Testis (tissue), 2 donors: Measurements from ENCODE around the gene PLPPR1.

Source experiments
- CTCF ChIP-seq, 3 experiments: fragments of 450-650 bp in 2 of 3; fragments of 200-600 bp in 1 of 3; sonication (generic) in 1 of 3; IDR thresholded peaks; one replicate each; pipeline ENCODE4 v1.5.1; 2016 to 2019; ENCODE audit warnings: antibody characterized with exemption in 3 of 3, mild to moderate bottlenecking in 2 of 3, moderate library complexity in 1 of 3
- POLR2A ChIP-seq: fragments of 450-650 bp; IDR thresholded peaks from one replicate; pipeline ENCODE4 v1.6.1; 2017; ENCODE audit warnings: antibody characterized with exemption, mild to moderate bottlenecking, moderate library complexity

GRCh38 chr9:101246691-101247090, 218.2 kb downstream of the PLPPR1 start:
- TF ChIP-seq CTCF (IDR thresholded peaks at IDR 0.05) = no peak
- TF ChIP-seq POLR2A = no peak
